B cell (primary cell): ENCODE data around the gene NAPEPLD. TPM values are rescaled to one million over a fixed set of nuclear protein-coding genes. Genes with fewer than 3 reads are reported as not detected.

ENCODE experiments used
- ATAC-seq: fragments of 200-7000 bp; cut with Tn5 transposase; one replicate; pipeline ENCODE4 v1.10.0; 2021; ENCODE audit warnings: low read depth, mild to moderate bottlenecking, moderate number of reproducible peaks, moderate library complexity
- CTCF ChIA-PET: fragments of 350-600 bp; sonication (Branson Sonifier 250); formaldehyde crosslinking; loops from one replicate; lab custom pipeline; 2021; ENCODE audit warnings: antibody characterized with exemption, inconsistent platforms; lab: Charles Lee
- POLR2A ChIA-PET: fragments of 350-600 bp; sonication (Branson Sonifier 250); formaldehyde crosslinking; loops from one replicate; lab custom pipeline; 2021; ENCODE audit warnings: antibody characterized with exemption; lab: Charles Lee
- DNase-seq: peaks from one replicate; pipeline ENCODE4 v3.0.0; 2013
- H2AFZ ChIP-seq: 2 replicates; pipeline ENCODE4 v1.6.1; 2012; ENCODE audit warnings: mild to moderate bottlenecking, low read depth, low read length; ENCODE audit not compliant: insufficient read depth, poor library complexity, severe bottlenecking
- H3K27ac ChIP-seq, 2 donors: 1 replicate in 1 of 2; 2 replicates in 1 of 2; pipeline ENCODE4 v1.5.1; 2012 to 2013; ENCODE audit warnings: low read length in 2 of 2, mild to moderate bottlenecking in 2 of 2, moderate library complexity in 1 of 2
- H3K27me3 ChIP-seq, 4 experiments: fragments of 200-600 bp in 1 of 4; sonication (generic) in 1 of 4; replicated peaks in 1 of 4; 1 replicate in 2 of 4; 2 replicates in 2 of 4; pipeline versions ENCODE4 v1.6.1 to v1.7.0; 2013 to 2016; ENCODE audit warnings: low read length in 3 of 4, mild to moderate bottlenecking in 2 of 4, mixed read lengths in 1 of 4, moderate library complexity in 1 of 4; ENCODE audit not compliant: insufficient read depth in 4 of 4, control insufficient read depth in 3 of 4; ENCODE audit errors: control extremely low read depth in 1 of 4
- H3K36me3 ChIP-seq, 2 experiments: replicated peaks in 1 of 2; 1 replicate in 1 of 2; 2 replicates in 1 of 2; pipeline versions ENCODE4 v1.6.1 to v1.7.1; 2013; ENCODE audit warnings: low read length in 1 of 2; ENCODE audit not compliant: insufficient read depth in 2 of 2, control insufficient read depth in 1 of 2; ENCODE audit errors: control extremely low read depth in 1 of 2, extremely low read depth in 1 of 2
- H3K4me1 ChIP-seq, 2 donors: fragments of 200-600 bp in 1 of 2; sonication (generic) in 1 of 2; 1 replicate in 1 of 2; 2 replicates in 1 of 2; pipeline versions ENCODE4 v1.5.1 to v1.6.1; 2013 to 2017; ENCODE audit warnings: low read length in 2 of 2; ENCODE audit not compliant: control insufficient read depth in 2 of 2, insufficient read depth in 2 of 2
- H3K4me2 ChIP-seq: replicated peaks from 2 replicates; pipeline ENCODE3; 2012; ENCODE audit warnings: mild to moderate bottlenecking, low read depth, low read length; ENCODE audit not compliant: poor library complexity, severe bottlenecking
- H3K4me3 ChIP-seq, 5 experiments: fragments of 200-600 bp in 1 of 5; sonication (generic) in 1 of 5; 1 replicate in 3 of 5; 2 replicates in 2 of 5; pipeline versions ENCODE4 v1.5.1 to v1.7.0; 2011 to 2016; ENCODE audit warnings: low read length in 4 of 5, mild to moderate bottlenecking in 4 of 5, low read depth in 2 of 5, control low read depth in 1 of 5, moderate library complexity in 1 of 5; ENCODE audit not compliant: insufficient read depth in 1 of 5; ENCODE audit errors: control extremely low read depth in 1 of 5, extremely low read depth in 1 of 5
- H3K79me2 ChIP-seq: fragments of 200-600 bp; sonication (generic); one replicate; pipeline ENCODE4 v1.6.0; 2016; ENCODE audit warnings: low read length; ENCODE audit not compliant: control insufficient read depth, insufficient read depth
- H3K9ac ChIP-seq: fragments of 200-600 bp; sonication (generic); 2 replicates; pipeline ENCODE4 v1.6.1; 2017; ENCODE audit warnings: mild to moderate bottlenecking, low read length, moderate library complexity
- H3K9me3 ChIP-seq, 3 donors: one replicate each; pipeline versions ENCODE4 v1.6.1 to v1.7.1; 2013; ENCODE audit warnings: low read length in 2 of 3; ENCODE audit not compliant: control insufficient read depth in 2 of 3, insufficient read depth in 1 of 3; ENCODE audit errors: control extremely low read depth in 1 of 3
- H4K20me1 ChIP-seq: 2 replicates; pipeline ENCODE4 v1.6.0; 2012; ENCODE audit warnings: mild to moderate bottlenecking, low read length; ENCODE audit not compliant: insufficient read depth, control insufficient read depth, poor library complexity, severe bottlenecking
- H3K27ac Mint-ChIP-seq: one replicate; pipeline ENCODE4 v1.8.0; 2021; ENCODE audit warnings: mixed read lengths
- H3K27me3 Mint-ChIP-seq: one replicate; pipeline ENCODE4 v1.8.0; 2021; ENCODE audit warnings: mixed read lengths
- H3K4me1 Mint-ChIP-seq: one replicate; pipeline ENCODE4 v1.8.0; 2021; ENCODE audit warnings: mixed read lengths
- H3K4me3 Mint-ChIP-seq: one replicate; pipeline ENCODE4 v1.8.0; 2021; ENCODE audit warnings: mixed read lengths
- H3K9me3 Mint-ChIP-seq: one replicate; pipeline ENCODE4 v1.8.0; 2022; ENCODE audit warnings: mixed read lengths; ENCODE audit not compliant: insufficient read depth
- EZH2 ChIP-seq: IDR thresholded peaks from 2 replicates; pipeline ENCODE4 v1.6.1; 2012; ENCODE audit warnings: borderline replicate concordance, low read depth, mild to moderate bottlenecking, moderate library complexity, low read length; ENCODE audit not compliant: insufficient read depth, poor library complexity, severe bottlenecking
- WGBS: methylation state at CpG from one replicate; pipeline ENCODE4 v1.1.5; 2013; ENCODE audit warnings: missing lambda C conversion rate; ENCODE audit not compliant: insufficient coverage; 5-methylcytosine and 5-hydroxymethylcytosine counted together
- intact Hi-C: fragments of 100-400 bp; cut with micrococcal nuclease; formaldehyde crosslinking; loops from one replicate; pipeline ENCODE4 v1.10.0; 2022
- polyA plus RNA-seq: library from polyadenylated mRNA; depleted of rRNA; stranded (reverse); fragments of >200 nt; gene quantifications from 2 replicates; pipeline ENCODE4 v1.2.3, GENCODE V29; 2012
- total RNA-seq, 2 donors: library from RNA; stranded (reverse); fragments of 120-200 nt in 1 of 2; gene quantifications; 1 replicate in 1 of 2; 2 replicates in 1 of 2; pipeline versions ENCODE4 v1.2.3 to v1.2.4, GENCODE V29; 2013 to 2022
- TF ChIP-seq, protein P1 (sequence below): fragments of 200-600 bp; IDR thresholded peaks from one replicate; pipeline ENCODE4 v1.8.0; 2022; ENCODE audit warnings: antibody characterized with exemption, mild to moderate bottlenecking

NAPEPLD gene
- total and polyA plus RNA-seq, 2 donors (not counting 1 experiment from before 2014, with no cell fraction given) = 3.8 to 20.7 TPM

DNA sequence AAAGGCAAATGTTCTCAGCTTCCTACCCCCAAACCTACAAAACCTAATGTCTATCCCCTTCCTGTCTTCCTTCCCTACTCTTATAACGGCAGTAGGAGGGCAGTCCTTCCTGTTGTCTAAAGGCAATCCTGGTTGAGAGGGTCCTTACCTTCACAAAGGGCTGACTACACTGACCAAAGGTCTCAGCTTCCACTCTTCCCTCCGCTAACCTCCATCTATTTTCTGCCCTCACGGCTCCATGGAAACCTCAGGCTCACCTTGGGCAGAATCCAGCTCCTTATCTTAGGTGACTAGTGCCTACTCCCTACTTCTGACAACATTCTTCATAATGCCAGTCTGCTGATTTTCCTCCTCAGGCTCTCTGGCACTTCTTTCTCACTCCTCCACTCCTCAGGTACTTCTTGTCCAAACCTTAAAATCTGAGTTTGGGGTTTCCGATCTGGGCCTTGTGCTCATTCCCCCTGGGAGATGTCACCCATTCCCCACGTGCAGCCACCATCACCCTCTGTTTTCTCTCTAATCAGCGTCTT, 74.8 kb downstream of the NAPEPLD start:
- Histone ChIP-seq H3K27ac (peak overlapping the region; percentile 45 to 82), H3K9me3 (no peaks in the 10 kb centered on the region), H3K27me3 (no peaks in the 10 kb centered on the region), H3K9ac (peak overlapping the region; percentile 73), H3K4me3 (peak overlapping the region; percentile 58 to 92 (median 66)), H2AFZ (peak overlapping the region; percentile 96), H3K36me3 (no peaks in the 10 kb centered on the region), H4K20me1 (no peaks in the 10 kb centered on the region), H3K4me2 (peak overlapping the region; percentile 88), H3K79me2 (peaks cover 30% of the 10 kb centered on the region), H3K4me1 (peaks cover 13 to 24% of the 10 kb centered on the region in 2 donors)
- Mint-ChIP-seq H3K4me1 (peaks cover 32% of the 10 kb centered on the region), H3K9me3 (no peaks in the 10 kb centered on the region), H3K27me3 (no peaks in the 10 kb centered on the region), H3K27ac (peak overlapping the region; percentile 95), H3K4me3 (peak overlapping the region; percentile 97)
- ChIA-PET POLR2A (interaction anchor here (1.2 to 2.2 kb wide), 2 partner anchors 75 to 326 kb away, joined by 4 to 8 read pairs; partner anchors contain the start of genes FAM185A and NAPEPLD), CTCF (interaction anchor here (1.3 to 6.5 kb wide), 2 partner anchors 11 to 12 kb away, joined by 3 to 40 read pairs; no protein-coding TSS in a partner anchor)
- DNase-seq (no peak), ATAC-seq (no peak)
- 22% methylated on average over 6 of the region's 6 CpGs for WGBS
- no peak for TF ChIP-seq EZH2
- TF ChIP-seq, protein P1, sequence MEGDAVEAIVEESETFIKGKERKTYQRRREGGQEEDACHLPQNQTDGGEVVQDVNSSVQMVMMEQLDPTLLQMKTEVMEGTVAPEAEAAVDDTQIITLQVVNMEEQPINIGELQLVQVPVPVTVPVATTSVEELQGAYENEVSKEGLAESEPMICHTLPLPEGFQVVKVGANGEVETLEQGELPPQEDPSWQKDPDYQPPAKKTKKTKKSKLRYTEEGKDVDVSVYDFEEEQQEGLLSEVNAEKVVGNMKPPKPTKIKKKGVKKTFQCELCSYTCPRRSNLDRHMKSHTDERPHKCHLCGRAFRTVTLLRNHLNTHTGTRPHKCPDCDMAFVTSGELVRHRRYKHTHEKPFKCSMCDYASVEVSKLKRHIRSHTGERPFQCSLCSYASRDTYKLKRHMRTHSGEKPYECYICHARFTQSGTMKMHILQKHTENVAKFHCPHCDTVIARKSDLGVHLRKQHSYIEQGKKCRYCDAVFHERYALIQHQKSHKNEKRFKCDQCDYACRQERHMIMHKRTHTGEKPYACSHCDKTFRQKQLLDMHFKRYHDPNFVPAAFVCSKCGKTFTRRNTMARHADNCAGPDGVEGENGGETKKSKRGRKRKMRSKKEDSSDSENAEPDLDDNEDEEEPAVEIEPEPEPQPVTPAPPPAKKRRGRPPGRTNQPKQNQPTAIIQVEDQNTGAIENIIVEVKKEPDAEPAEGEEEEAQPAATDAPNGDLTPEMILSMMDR = no peak
- intact Hi-C loops = loop anchor here (1.0 to 5.0 kb wide), 3 partner anchors 75 to 325 kb away; partner anchors contain the start of genes FAM185A, NAPEPLD and PSMC2

DNA sequence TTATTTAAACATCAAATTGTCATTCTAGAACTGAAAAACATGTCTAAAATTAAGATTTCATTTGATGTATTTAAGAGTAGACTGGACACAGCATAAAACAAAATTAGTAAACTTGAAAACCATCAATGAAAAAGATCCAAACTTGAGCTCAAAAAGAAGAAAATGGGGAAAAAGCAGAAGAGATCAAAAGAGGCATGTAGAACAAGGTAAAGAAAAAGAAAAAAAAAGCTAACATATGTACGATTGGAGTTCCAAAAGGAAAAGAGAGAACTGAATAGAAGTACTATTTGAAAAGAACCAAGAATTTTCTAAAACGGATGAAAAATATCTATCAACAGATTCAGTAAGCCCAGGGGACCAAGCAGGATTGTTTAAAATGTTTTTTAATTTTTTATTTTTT, 77.9 kb downstream of the NAPEPLD start:
- Histone ChIP-seq H3K4me1 (peaks cover 9 to 13% of the 10 kb centered on the region in 2 donors), H3K9ac (no peak overlapping the region), H4K20me1 (no peaks in the 10 kb centered on the region), H3K36me3 (no peaks in the 10 kb centered on the region), H3K4me3 (no peak overlapping the region), H3K27me3 (no peaks in the 10 kb centered on the region), H2AFZ (no peak overlapping the region), H3K27ac (no peak overlapping the region), H3K79me2 (peaks cover 6% of the 10 kb centered on the region), H3K9me3 (no peaks in the 10 kb centered on the region), H3K4me2 (no peak overlapping the region)
- peaks cover 17% of the 10 kb centered on the region for H3K4me1 Mint-ChIP-seq
- H3K4me3 Mint-ChIP-seq = no peak overlapping the region
- no peak overlapping the region for H3K27ac Mint-ChIP-seq
- ChIA-PET POLR2A (no interaction called here), CTCF (interaction anchor here (1.3 to 6.5 kb wide), 3 partner anchors 9 to 13 kb away, joined by 3 to 40 read pairs (median 3); no protein-coding TSS in a partner anchor)
- ATAC-seq = no peak
- no peaks in the 10 kb centered on the region for H3K9me3 Mint-ChIP-seq
- WGBS = no CpG with 5 or more reads among the region's 2 CpGs
- intact Hi-C loops = loop anchor here (5.0 kb wide), 1 partner anchor 276 kb away; the partner anchor contains the start of gene PSMC2
- TF ChIP-seq EZH2 = no peak
- H3K27me3 Mint-ChIP-seq = no peaks in the 10 kb centered on the region
- no peak for DNase-seq
